BJ (cell line): ENCODE data around the gene ZNF711. TPM values are rescaled to one million over a fixed set of nuclear protein-coding genes. Genes with fewer than 3 reads are reported as not detected.
"Not testable (repeated sequence)": the region's sequence is repeated elsewhere in the genome, so short reads cannot be mapped to it uniquely, and the experiment has no call there.

Source experiments
- CTCF ChIA-PET: fragments of 350-600 bp; formaldehyde crosslinking; extraction: SDS; loops from one replicate; lab custom pipeline; 2021; ENCODE audit warnings: antibody characterized with exemption, inconsistent platforms; lab: Yijun Ruan, JAX
- POLR2A ChIA-PET: fragments of 300-600 bp; sonication (Branson Sonifier 250); formaldehyde crosslinking; extraction: SDS; loops from one replicate; lab custom pipeline; 2021; ENCODE audit warnings: antibody characterized with exemption; lab: Charles Lee
- DNase-seq: peaks from one replicate; pipeline ENCODE4 v3.0.0-alpha.2; 2011; ENCODE audit warnings: low read depth
- H3K27me3 ChIP-seq: 2 replicates; pipeline ENCODE4 v1.6.0; 2011; ENCODE audit warnings: low read length; ENCODE audit not compliant: control insufficient read depth, insufficient read depth
- H3K36me3 ChIP-seq: 2 replicates; pipeline ENCODE4 v1.5.1; 2011; ENCODE audit warnings: low read length; ENCODE audit not compliant: control insufficient read depth, insufficient read depth
- H3K4me3 ChIP-seq: 2 replicates; pipeline ENCODE4 v1.5.1; 2011; ENCODE audit warnings: low read depth, mild to moderate bottlenecking, control low read depth, low read length
- CTCF ChIP-seq: IDR thresholded peaks from 2 replicates; pipeline ENCODE4 v1.5.1; 2011; ENCODE audit warnings: low read depth, mild to moderate bottlenecking, control low read depth, inconsistent platforms, low read length, moderate library complexity; ENCODE audit not compliant: insufficient read depth
- polyA plus RNA-seq: library from polyadenylated mRNA; depleted of rRNA; stranded (reverse); fragments of >200 nt; gene quantifications from 2 replicates; pipeline ENCODE4 v1.2.3, GENCODE V29; 2011; rRNA removed

The ZNF711 gene
- polyA plus RNA-seq, 1 experiment = 0.21 TPM

- ChIA-PET POLR2A (no interaction called here), CTCF (no interaction called here)
- DNase-seq = no peak
- TF ChIP-seq CTCF = no peak
- H3K27me3 ChIP-seq = no peaks in the 10 kb centered on the region
- no peak overlapping the region for H3K4me3 ChIP-seq
- H3K36me3 ChIP-seq = no peaks in the 10 kb centered on the region
Observed at GRCh38 chrX:85288992-85289723, 45.4 kb downstream of the ZNF711 start.

GRCh38 chrX:85303544-85303943 is 59.8 kb downstream of the ZNF711 start:
- Histone ChIP-seq H3K36me3 (no peaks in the 10 kb centered on the region), H3K27me3 (no peaks in the 10 kb centered on the region), H3K4me3 (no peak overlapping the region)
- POLR2A ChIA-PET = no interaction called here
- CTCF ChIA-PET = no interaction called here
- no peak for TF ChIP-seq CTCF
- DNase-seq = no peak

- H3K4me3 ChIP-seq = no peak overlapping the region
- H3K27me3 ChIP-seq = no peaks in the 10 kb centered on the region
- no peaks in the 10 kb centered on the region for H3K36me3 ChIP-seq
- no peak for DNase-seq
- no peak for TF ChIP-seq CTCF
- POLR2A ChIA-PET = no interaction called here
- CTCF ChIA-PET = no interaction called here
Observed at GRCh38 chrX:85309717-85310116, 65.9 kb downstream of the ZNF711 start.

DNA sequence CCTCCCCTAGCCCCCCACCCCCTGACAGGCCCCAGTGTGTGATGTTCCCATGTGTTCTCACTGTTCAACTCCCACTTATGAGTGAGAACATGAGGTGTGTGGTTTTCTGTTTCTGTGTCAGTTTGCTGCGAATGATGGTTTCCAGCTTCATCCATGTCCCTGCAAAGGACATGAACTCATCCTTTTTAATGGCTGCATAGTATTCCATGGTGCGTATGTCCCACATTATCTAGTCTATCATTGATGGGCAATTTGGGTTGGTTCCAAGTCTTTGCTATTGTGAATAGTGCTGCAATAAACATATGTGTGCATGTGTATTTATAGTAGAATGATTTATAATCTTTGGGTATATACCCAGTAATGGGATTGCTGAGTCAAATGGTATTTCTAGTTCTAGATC is 67.6 kb downstream of the ZNF711 start:
- DNase-seq, CTCF ChIA-PET, H3K4me3 ChIP-seq: not testable (repeated sequence)

More for the DNA sequence above, 67.6 kb downstream of the ZNF711 start:
- H3K36me3 ChIP-seq, POLR2A ChIA-PET, H3K27me3 ChIP-seq: not testable (repeated sequence)

Other genes starting within 250 kb of the ZNF711 start
- 2.5 and 5.6 TPM in 2 replicates for gene APOOL, start 240.1 kb upstream of the ZNF711 start, polyA plus RNA-seq
- gene SATL1, start 212 bp upstream of the ZNF711 start, polyA plus RNA-seq = not detected in 2 replicates
- gene POF1B, start 135.7 kb downstream of the ZNF711 start, polyA plus RNA-seq = not detected in 2 replicates